Measurements from ENCODE around the gene ZSWIM8.
A peak's percentile ranks its signal among the peaks of the same experiment; 100 is the strongest.

ZSWIM8 gene

GRCh38 chr10:73800560-73801252, 15.3 kb downstream of the ZSWIM8 start:
- no peak for DNase-seq (ENCODE audit: low spot score)
- TF ChIP-seq, protein P1, sequence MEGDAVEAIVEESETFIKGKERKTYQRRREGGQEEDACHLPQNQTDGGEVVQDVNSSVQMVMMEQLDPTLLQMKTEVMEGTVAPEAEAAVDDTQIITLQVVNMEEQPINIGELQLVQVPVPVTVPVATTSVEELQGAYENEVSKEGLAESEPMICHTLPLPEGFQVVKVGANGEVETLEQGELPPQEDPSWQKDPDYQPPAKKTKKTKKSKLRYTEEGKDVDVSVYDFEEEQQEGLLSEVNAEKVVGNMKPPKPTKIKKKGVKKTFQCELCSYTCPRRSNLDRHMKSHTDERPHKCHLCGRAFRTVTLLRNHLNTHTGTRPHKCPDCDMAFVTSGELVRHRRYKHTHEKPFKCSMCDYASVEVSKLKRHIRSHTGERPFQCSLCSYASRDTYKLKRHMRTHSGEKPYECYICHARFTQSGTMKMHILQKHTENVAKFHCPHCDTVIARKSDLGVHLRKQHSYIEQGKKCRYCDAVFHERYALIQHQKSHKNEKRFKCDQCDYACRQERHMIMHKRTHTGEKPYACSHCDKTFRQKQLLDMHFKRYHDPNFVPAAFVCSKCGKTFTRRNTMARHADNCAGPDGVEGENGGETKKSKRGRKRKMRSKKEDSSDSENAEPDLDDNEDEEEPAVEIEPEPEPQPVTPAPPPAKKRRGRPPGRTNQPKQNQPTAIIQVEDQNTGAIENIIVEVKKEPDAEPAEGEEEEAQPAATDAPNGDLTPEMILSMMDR (IDR thresholded peaks at IDR 0.05; ENCODE audit: extremely low read depth, missing control alignments): no peak

DNA sequence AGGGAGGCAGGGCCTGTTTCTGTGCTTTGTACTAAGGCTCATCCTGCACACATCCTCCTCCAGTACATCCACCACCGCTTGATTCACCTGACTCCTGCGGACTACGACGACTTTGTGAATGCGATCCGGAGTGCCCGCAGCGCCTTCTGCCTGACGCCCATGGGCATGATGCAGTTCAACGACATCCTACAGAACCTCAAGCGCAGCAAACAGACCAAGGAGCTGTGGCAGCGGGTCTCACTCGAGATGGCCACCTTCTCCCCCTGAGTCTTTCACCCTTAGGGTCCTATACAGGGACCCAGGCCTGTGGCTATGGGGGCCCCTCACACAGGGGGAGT, 15.8 kb downstream of the ZSWIM8 start:
- no peak for DNase-seq (ENCODE audit: low spot score)
- TF ChIP-seq, protein P1 (IDR thresholded peaks at IDR 0.05; ENCODE audit: extremely low read depth, missing control alignments): no peak

- TF ChIP-seq, protein P1 (IDR thresholded peaks at IDR 0.05; ENCODE audit: extremely low read depth, missing control alignments): no peak
- no peak for DNase-seq (ENCODE audit: low spot score)
Observed at GRCh38 chr10:73802276-73802991, 17.0 kb downstream of the ZSWIM8 start.

- peak; percentile 85 for DNase-seq (ENCODE audit: low spot score)
- TF ChIP-seq, protein P1 (IDR thresholded peaks at IDR 0.05; ENCODE audit: extremely low read depth, missing control alignments): no peak
Observed at GRCh38 chr10:73803680-73804286, 18.4 kb downstream of the ZSWIM8 start.

DNA sequence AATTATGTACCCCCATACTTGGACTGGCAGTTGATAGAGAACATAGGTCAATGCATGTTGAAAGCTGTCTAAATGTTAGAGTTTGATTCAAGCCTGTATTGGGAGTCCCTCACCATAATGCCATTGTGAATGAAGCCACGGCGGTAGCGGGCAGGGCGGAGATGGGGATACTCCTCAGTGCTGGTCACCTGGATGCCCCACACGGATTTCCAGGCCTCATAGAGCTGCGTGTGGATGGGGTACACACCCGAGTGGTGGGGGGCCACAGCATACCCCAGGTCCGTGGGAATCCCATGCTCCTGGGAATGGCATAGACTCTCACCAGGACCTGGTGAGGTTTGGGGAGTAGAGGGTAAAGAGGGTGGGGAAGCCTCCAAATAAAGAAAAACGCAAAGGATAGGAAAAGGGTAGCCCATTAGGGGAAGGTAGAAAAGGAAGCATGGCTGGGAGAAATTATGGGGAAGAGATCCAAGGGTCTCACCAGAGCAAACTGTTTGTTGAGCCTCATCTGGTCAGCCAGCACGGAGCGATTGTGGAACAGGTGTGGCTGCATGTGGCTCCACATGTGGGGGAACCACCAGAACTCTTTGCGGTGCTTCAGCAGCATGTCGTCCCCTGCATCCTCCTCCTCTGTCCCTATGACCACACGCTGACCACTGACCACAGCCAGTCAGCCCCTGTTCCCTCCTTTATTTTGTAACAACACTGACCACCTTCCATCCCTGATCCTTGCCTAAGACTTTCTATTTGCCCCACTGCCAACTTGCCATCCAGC, 21.0 kb downstream of the ZSWIM8 start:
- DNase-seq (ENCODE audit: low spot score): no peak
- TF ChIP-seq, protein P1 (IDR thresholded peaks at IDR 0.05; ENCODE audit: extremely low read depth, missing control alignments): no peak

GRCh38 chr10:73807471-73807870, 22.1 kb downstream of the ZSWIM8 start:
- TF ChIP-seq, protein P1 (IDR thresholded peaks at IDR 0.05; ENCODE audit: extremely low read depth, missing control alignments): no peak
- no peak for DNase-seq (ENCODE audit: low spot score)
